Measurements from ENCODE around the gene TYMP. TPM values are rescaled to one million over a fixed set of nuclear protein-coding genes. Genes with fewer than 3 reads are reported as not detected.
A peak's percentile ranks its signal among the peaks of the same experiment; 100 is the strongest.

The TYMP gene, protein sequence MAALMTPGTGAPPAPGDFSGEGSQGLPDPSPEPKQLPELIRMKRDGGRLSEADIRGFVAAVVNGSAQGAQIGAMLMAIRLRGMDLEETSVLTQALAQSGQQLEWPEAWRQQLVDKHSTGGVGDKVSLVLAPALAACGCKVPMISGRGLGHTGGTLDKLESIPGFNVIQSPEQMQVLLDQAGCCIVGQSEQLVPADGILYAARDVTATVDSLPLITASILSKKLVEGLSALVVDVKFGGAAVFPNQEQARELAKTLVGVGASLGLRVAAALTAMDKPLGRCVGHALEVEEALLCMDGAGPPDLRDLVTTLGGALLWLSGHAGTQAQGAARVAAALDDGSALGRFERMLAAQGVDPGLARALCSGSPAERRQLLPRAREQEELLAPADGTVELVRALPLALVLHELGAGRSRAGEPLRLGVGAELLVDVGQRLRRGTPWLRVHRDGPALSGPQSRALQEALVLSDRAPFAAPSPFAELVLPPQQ
- total RNA-seq (2021; ENCODE audit: unreplicated experiment) (56.0 TPM), Bru-seq, nascent RNA (percentile 64 among the genes with signal in this experiment), BruChase-seq, experiment 1, labeled RNA remaining after a 2-hour chase (percentile 72 among the genes with signal in this experiment), BruChase-seq, experiment 2, labeled RNA remaining after a 6-hour chase (percentile 72 among the genes with signal in this experiment)
- polyA plus RNA-seq (2012; ENCODE audit: insufficient read length): 99.6 TPM
- long read RNA-seq, transcript TYMP-202 (10 exons, 1,614 nt): minor isoform, 7 of 223 reads
- long read RNA-seq, transcript TYMP-208 (9 exons, 1,751 nt): minor isoform, 16 of 223 reads
- long read RNA-seq, transcript TYMP-201 (10 exons, 1,630 nt): major isoform, 53 of 223 reads
- long read RNA-seq, partial matches to known transcripts: 62 of 223 reads
- long read RNA-seq, other reads (novel, unspliced or antisense): 84 of 223 reads

DNA sequence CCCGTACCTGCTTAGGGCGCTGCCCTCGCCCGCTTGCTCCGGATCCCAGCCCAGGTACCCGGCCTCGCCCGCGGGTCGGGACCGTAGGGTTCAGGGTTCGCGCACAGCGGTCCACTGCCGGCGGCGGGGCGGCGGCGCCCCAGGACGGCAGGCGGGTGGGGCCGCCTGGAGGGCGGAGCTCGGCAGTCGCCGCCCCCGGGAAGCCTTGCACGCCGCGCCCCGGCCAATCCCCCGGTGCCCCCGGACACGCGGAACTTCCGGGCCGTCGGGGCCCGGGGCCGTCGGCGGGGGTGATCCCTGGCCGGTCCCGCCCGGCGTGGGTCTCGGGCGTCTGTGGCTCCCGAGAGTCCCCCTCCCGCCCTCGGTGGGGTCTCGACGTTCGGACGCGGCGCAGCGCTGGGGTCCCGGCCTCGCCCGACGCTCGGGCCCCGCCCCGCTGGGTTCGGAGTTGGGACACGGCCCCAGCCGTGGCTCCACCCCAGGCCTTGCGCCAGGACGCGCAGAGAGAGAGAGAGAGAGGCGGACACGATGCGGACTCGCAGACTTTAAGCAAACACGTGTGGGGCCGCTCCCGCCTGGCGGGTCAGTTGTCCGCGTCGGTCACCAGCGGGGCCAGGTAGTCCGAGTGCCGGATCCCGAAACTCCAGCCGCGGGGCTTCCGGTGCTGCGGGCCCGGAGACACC is at the start of gene TYMP:
Gene TYMP, minus strand, starts transcription at position 116 of the 683 bp plus-strand sequence. CDS start 303 bp downstream, outside the sequence.
- H3K4me3 ChIP-seq (ENCODE audit: low read depth in 2 of 2, low read length in 2 of 2): peak within 1 kb of the TSS; percentile 56 to 79
- ATAC-seq (peak; percentile 51), DNase-seq (ENCODE audit: low read depth, low spot score) (no peak)
- POLR2A ChIA-PET: no interaction called here
- intact Hi-C loops (cut with micrococcal nuclease; ENCODE audit: unreplicated experiment): no loop called here
- peaks cover 7% of the 10 kb centered on the region for H3K4me1 ChIP-seq (ENCODE audit: control insufficient read depth, insufficient read depth, low read length)
- no peaks in the 10 kb centered on the region for H3K27me3 ChIP-seq (ENCODE audit: control insufficient read depth, insufficient read depth, low read length)
- H3K27ac ChIP-seq (ENCODE audit: low read length): peak within 1 kb of the TSS; percentile 91
- no peaks in the 10 kb centered on the region; the same call in 1 of the 2 replicates for H3K36me3 ChIP-seq (ENCODE audit: control insufficient read depth, insufficient read depth, low read length)
- TF ChIP-seq, protein P1, sequence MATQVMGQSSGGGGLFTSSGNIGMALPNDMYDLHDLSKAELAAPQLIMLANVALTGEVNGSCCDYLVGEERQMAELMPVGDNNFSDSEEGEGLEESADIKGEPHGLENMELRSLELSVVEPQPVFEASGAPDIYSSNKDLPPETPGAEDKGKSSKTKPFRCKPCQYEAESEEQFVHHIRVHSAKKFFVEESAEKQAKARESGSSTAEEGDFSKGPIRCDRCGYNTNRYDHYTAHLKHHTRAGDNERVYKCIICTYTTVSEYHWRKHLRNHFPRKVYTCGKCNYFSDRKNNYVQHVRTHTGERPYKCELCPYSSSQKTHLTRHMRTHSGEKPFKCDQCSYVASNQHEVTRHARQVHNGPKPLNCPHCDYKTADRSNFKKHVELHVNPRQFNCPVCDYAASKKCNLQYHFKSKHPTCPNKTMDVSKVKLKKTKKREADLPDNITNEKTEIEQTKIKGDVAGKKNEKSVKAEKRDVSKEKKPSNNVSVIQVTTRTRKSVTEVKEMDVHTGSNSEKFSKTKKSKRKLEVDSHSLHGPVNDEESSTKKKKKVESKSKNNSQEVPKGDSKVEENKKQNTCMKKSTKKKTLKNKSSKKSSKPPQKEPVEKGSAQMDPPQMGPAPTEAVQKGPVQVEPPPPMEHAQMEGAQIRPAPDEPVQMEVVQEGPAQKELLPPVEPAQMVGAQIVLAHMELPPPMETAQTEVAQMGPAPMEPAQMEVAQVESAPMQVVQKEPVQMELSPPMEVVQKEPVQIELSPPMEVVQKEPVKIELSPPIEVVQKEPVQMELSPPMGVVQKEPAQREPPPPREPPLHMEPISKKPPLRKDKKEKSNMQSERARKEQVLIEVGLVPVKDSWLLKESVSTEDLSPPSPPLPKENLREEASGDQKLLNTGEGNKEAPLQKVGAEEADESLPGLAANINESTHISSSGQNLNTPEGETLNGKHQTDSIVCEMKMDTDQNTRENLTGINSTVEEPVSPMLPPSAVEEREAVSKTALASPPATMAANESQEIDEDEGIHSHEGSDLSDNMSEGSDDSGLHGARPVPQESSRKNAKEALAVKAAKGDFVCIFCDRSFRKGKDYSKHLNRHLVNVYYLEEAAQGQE (IDR thresholded peaks at IDR 0.05; ENCODE audit: insufficient read depth in 1 of 2, low read depth in 2 of 2, low read length in 1 of 2): peak in 1 of 2 experiments; percentile 52; a peak in 2 of 4 replicates
- TF ChIP-seq SIN3A (IDR thresholded peaks at IDR 0.05; ENCODE audit: borderline replicate concordance, insufficient read depth, low read depth, low read length) (no peak; the same call in 1 of the 2 replicates), TCF7L2 (IDR thresholded peaks at IDR 0.05; ENCODE audit: low read depth, low read length) (no peak), POLR2AphosphoS5 (IDR thresholded peaks at IDR 0.05; ENCODE audit: low read depth, low read length) (peak; percentile 24)
- in situ Hi-C loops (cut with HindIII; ENCODE audit: low pct_unique_long_range_greater_than_20kb, low sequenced_read_pairs): no loop called here
- no peaks in the 10 kb centered on the region for H3K9me3 ChIP-seq (ENCODE audit: control insufficient read depth, insufficient read depth, low read depth, low read length)
- no TSS peak for BruUV-seq (replicated peaks)
- CTCF ChIA-PET: no interaction called here

DNA sequence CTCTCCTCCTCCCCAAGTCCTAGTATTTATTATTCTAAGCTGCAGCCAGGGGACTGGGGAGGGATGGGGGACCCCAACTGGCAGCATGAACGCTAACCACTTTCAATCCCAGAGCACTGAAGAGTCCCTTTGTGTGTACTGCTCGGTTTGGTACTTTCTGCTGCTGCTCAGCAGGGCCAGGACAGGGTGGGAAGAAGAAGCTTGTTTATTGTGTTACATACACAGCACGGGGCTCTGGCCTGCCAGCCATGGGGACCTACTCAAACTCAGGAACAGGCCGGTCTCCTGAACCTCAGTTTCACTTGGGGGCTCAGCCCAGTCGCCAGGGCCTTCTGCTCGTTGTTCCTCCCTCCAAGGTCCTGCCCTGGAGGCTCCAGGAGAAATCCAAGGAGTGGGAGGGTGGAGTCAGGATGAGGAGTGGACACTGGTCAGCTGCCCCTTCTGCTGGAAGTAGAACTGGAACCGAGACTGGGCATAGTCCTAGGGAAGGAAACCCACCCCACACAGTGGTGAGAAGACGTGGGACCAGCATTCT is 49.0 kb upstream of the TYMP start:
- Histone ChIP-seq H3K27me3 (ENCODE audit: control insufficient read depth, insufficient read depth, low read length) (no peaks in the 10 kb centered on the region), H3K27ac (ENCODE audit: low read length) (no peak overlapping the region), H3K4me3 (ENCODE audit: low read depth in 2 of 2, low read length in 2 of 2) (no peak overlapping the region), H3K9me3 (ENCODE audit: control insufficient read depth, insufficient read depth, low read depth, low read length) (no peaks in the 10 kb centered on the region), H3K4me1 (ENCODE audit: control insufficient read depth, insufficient read depth, low read length) (0 out of 2 replicates have a peak, but pooled peaks cover 2% of the 10 kb centered on the region), H3K36me3 (ENCODE audit: control insufficient read depth, insufficient read depth, low read length) (no peaks in the 10 kb centered on the region)
- no TSS peak for BruUV-seq (replicated peaks)
- DNase-seq (ENCODE audit: low read depth, low spot score): no peak
- in situ Hi-C loops (cut with HindIII; ENCODE audit: low pct_unique_long_range_greater_than_20kb, low sequenced_read_pairs): no loop called here
- TF ChIP-seq, protein P1 (IDR thresholded peaks at IDR 0.05; ENCODE audit: insufficient read depth in 1 of 2, low read depth in 2 of 2, low read length in 1 of 2): no peak
- no peak for TF ChIP-seq POLR2AphosphoS5 (IDR thresholded peaks at IDR 0.05; ENCODE audit: low read depth, low read length)
- CTCF ChIA-PET: no interaction called here
- POLR2A ChIA-PET: no interaction called here
- intact Hi-C loops (cut with micrococcal nuclease; ENCODE audit: unreplicated experiment): no loop called here
- ATAC-seq: no peak
